ENCODE measurements around the gene UGT1A6. TPM values are rescaled to one million over a fixed set of nuclear protein-coding genes. Genes with fewer than 3 reads are reported as not detected.

UGT1A6 gene
- polyA plus RNA-seq, 6 donors from 2014 or later: not detected

DNA sequence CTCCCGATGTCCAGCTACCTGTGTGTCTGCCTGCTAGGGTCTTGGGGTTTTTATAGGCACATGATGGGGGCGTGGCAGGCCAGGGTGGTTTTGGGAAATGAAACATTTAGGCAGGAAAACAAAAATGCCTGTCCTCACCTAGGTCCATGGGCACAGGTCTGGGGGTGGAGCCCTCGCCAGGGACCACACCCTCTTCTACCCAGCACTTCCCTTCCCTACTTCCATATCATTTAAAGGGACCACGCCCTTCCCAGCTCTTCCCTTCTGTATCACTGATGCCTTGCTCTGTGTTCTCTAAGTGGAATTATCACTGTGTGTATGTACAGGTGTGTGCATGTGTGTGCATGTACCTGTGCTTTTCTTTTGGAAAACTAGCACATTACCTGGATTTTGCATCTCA lies 73.7 kb downstream of the UGT1A6 start:
- DNase-seq (no peak), ATAC-seq (ENCODE audit: low read depth in 2 of 2) (no peak)
- Mint-ChIP-seq H3K36me3 (no peaks in the 10 kb centered on the region), H3K4me3 (no peak overlapping the region), H3K27me3 (peaks cover 38 to 50% (median 49%) of the 10 kb centered on the region in 3 donors), H3K27ac (no peak overlapping the region), H3K4me1 (no peaks in the 10 kb centered on the region), H3K9me3 (peaks cover 0 to 2% (median 0%) of the 10 kb centered on the region in 7 donors)

DNA sequence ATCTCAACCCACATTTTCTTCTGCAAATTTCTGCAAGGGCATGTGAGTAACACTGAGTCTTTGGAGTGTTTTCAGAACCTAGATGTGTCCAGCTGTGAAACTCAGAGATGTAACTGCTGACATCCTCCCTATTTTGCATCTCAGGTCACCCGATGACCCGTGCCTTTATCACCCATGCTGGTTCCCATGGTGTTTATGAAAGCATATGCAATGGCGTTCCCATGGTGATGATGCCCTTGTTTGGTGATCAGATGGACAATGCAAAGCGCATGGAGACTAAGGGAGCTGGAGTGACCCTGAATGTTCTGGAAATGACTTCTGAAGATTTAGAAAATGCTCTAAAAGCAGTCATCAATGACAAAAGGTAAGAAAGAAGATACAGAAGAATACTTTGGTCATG lies 75.4 kb downstream of the UGT1A6 start:
- Mint-ChIP-seq H3K4me3 (no peak overlapping the region), H3K36me3 (no peaks in the 10 kb centered on the region), H3K27ac (no peak overlapping the region), H3K27me3 (peaks cover 43 to 50% (median 50%) of the 10 kb centered on the region in 3 donors), H3K9me3 (peaks cover 0 to 2% (median 0%) of the 10 kb centered on the region in 7 donors), H3K4me1 (no peaks in the 10 kb centered on the region)
- no peak for DNase-seq
- ATAC-seq (ENCODE audit: low read depth in 2 of 2): no peak

GRCh38 chr2:233769260-233769659 lies 76.6 kb downstream of the UGT1A6 start:
- Mint-ChIP-seq H3K27me3 (peaks cover 32 to 41% (median 38%) of the 10 kb centered on the region in 3 donors), H3K4me1 (no peaks in the 10 kb centered on the region), H3K27ac (no peak overlapping the region), H3K9me3 (peaks cover 0 to 2% (median 0%) of the 10 kb centered on the region in 7 donors), H3K36me3 (no peaks in the 10 kb centered on the region), H3K4me3 (no peak overlapping the region)
- ATAC-seq (ENCODE audit: low read depth in 2 of 2) (no peak), DNase-seq (no peak)

- ATAC-seq (ENCODE audit: low read depth in 2 of 2) (no peak), DNase-seq (no peak)
- H3K4me3 Mint-ChIP-seq: no peak overlapping the region
- H3K36me3 Mint-ChIP-seq: peaks cover 0 to 10% of the 10 kb centered on the region in 2 donors
- peaks cover 17 to 36% (median 31%) of the 10 kb centered on the region in 3 donors for H3K27me3 Mint-ChIP-seq
- H3K9me3 Mint-ChIP-seq: peaks cover 7 to 21% (median 8%) of the 10 kb centered on the region in 7 donors
- no peaks in the 10 kb centered on the region for H3K4me1 Mint-ChIP-seq
- H3K27ac Mint-ChIP-seq: no peak overlapping the region
These were observed 79.5 kb downstream of the UGT1A6 start for GRCh38 chr2:233772153-233772552.

- Mint-ChIP-seq H3K9me3 (peaks cover 7 to 22% (median 12%) of the 10 kb centered on the region in 7 donors), H3K27ac (no peak overlapping the region), H3K27me3 (peaks cover 15 to 38% (median 32%) of the 10 kb centered on the region in 3 donors), H3K4me3 (no peak overlapping the region), H3K4me1 (no peaks in the 10 kb centered on the region), H3K36me3 (peaks cover 0 to 10% of the 10 kb centered on the region in 2 donors)
- DNase-seq (no peak), ATAC-seq (ENCODE audit: low read depth in 2 of 2) (no peak)
These were observed 79.9 kb downstream of the UGT1A6 start for GRCh38 chr2:233772583-233772982.

DNA sequence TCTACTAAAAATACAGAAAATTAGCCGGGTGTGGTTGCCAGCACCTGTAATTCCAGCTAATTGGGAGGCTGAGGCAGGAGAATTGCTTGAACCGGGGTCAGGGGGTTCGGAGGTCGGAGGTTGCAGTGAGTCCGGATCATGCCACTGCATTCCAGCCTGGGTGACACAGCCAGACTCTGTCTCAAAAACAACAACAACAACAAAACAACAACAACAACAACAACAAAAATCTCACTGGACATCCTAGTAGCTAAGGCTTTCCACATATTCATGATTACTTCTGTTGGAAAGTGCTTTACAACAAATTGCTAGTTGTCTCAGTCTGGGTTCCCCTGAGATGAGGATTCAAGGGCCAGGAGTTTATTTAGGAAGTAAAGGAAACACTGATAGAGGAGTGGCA lies 81.2 kb downstream of the UGT1A6 start:
- H3K4me1 Mint-ChIP-seq: no peaks in the 10 kb centered on the region
- no peak for DNase-seq
- no peak overlapping the region for H3K27ac Mint-ChIP-seq
- no peak for ATAC-seq (ENCODE audit: low read depth in 2 of 2)
- no peak overlapping the region for H3K4me3 Mint-ChIP-seq
- peaks cover 7 to 24% (median 16%) of the 10 kb centered on the region in 7 donors for H3K9me3 Mint-ChIP-seq
- H3K36me3 Mint-ChIP-seq: peaks cover 0 to 10% of the 10 kb centered on the region in 2 donors
- H3K27me3 Mint-ChIP-seq: peaks cover 16 to 46% (median 37%) of the 10 kb centered on the region in 3 donors

GRCh38 chr2:233775414-233775813 lies 82.7 kb downstream of the UGT1A6 start:
- H3K4me1 Mint-ChIP-seq: no peaks in the 10 kb centered on the region
- no peak for ATAC-seq (ENCODE audit: low read depth in 2 of 2)
- peaks cover 10 to 52% (median 43%) of the 10 kb centered on the region in 3 donors for H3K27me3 Mint-ChIP-seq
- H3K9me3 Mint-ChIP-seq: peaks cover 8 to 24% (median 16%) of the 10 kb centered on the region in 7 donors
- no peak overlapping the region for H3K27ac Mint-ChIP-seq
- peaks cover 0 to 10% of the 10 kb centered on the region in 2 donors for H3K36me3 Mint-ChIP-seq
- no peak overlapping the region for H3K4me3 Mint-ChIP-seq
- no peak for DNase-seq

GRCh38 chr2:233778030-233778429 lies 85.3 kb downstream of the UGT1A6 start, which contains the start of gene MROH2A:
MROH2A (plus strand) TSS chr2:233778330; CDS start chr2:233779359, 1,029 bp downstream.
- ATAC-seq (ENCODE audit: low read depth in 2 of 2): no peak
- H3K4me3 Mint-ChIP-seq: no peak within 1 kb of the TSS
- peak within 1 kb of the TSS in 1 of 6 donors; percentile 10 for H3K27ac Mint-ChIP-seq
- peaks cover 14 to 54% (median 50%) of the 10 kb centered on the region in 3 donors for H3K27me3 Mint-ChIP-seq
- no peak for DNase-seq
- H3K36me3 Mint-ChIP-seq: peaks cover 0 to 10% of the 10 kb centered on the region in 2 donors
- peaks cover 8 to 28% (median 20%) of the 10 kb centered on the region in 7 donors for H3K9me3 Mint-ChIP-seq
- no peaks in the 10 kb centered on the region for H3K4me1 Mint-ChIP-seq

- H3K4me1 Mint-ChIP-seq: no peaks in the 10 kb centered on the region
- peaks cover 8 to 28% (median 20%) of the 10 kb centered on the region in 7 donors for H3K9me3 Mint-ChIP-seq
- H3K36me3 Mint-ChIP-seq: peaks cover 0 to 10% of the 10 kb centered on the region in 2 donors
- H3K27ac Mint-ChIP-seq: peak overlapping the region in 1 of 6 donors; percentile 39
- DNase-seq: no peak
- no peak overlapping the region for H3K4me3 Mint-ChIP-seq
- no peak for ATAC-seq (ENCODE audit: low read depth in 2 of 2)
- peaks cover 17 to 63% (median 58%) of the 10 kb centered on the region in 3 donors for H3K27me3 Mint-ChIP-seq
These were observed 87.0 kb downstream of the UGT1A6 start for GRCh38 chr2:233779722-233780121.

DNA sequence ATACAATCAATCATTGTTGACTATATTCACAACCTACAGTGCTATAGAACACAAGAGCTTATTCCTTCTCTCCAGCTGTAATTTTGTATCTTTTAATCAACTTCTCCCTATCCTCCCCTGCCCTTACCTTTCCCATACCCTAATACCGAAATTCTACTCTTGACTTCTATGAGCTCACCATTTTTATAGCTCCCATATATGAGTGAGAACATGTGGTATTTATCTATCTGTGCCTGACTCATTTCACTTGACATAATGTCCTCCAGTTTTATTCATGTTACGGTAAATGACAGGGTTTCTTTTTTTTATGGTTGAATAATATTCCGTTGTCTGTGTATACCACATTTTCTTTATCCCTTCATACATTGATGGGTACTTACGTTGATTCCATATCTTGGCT lies 88.1 kb downstream of the UGT1A6 start:
- H3K27me3 Mint-ChIP-seq: peaks cover 21 to 59% (median 48%) of the 10 kb centered on the region in 3 donors

GRCh38 chr2:233789554-233789953 lies 96.9 kb downstream of the UGT1A6 start:
- no peak for ATAC-seq (ENCODE audit: low read depth in 2 of 2)
- DNase-seq: no peak
- peaks cover 0 to 12% (median 5%) of the 10 kb centered on the region in 3 donors for H3K4me1 Mint-ChIP-seq
- H3K36me3 Mint-ChIP-seq: peaks cover 0 to 8% of the 10 kb centered on the region in 2 donors
- H3K27ac Mint-ChIP-seq: no peak overlapping the region
- peaks cover 2 to 15% (median 8%) of the 10 kb centered on the region in 7 donors for H3K9me3 Mint-ChIP-seq
- H3K4me3 Mint-ChIP-seq: no peak overlapping the region
- H3K27me3 Mint-ChIP-seq: peaks cover 5 to 37% (median 34%) of the 10 kb centered on the region in 3 donors

More for the DNA sequence above, 88.1 kb downstream of the UGT1A6 start:
- DNase-seq (no peak), ATAC-seq (ENCODE audit: low read depth in 2 of 2) (no peak)
- no peak overlapping the region for H3K27ac Mint-ChIP-seq
- H3K4me1 Mint-ChIP-seq: no peaks in the 10 kb centered on the region
- peaks cover 1 to 23% (median 17%) of the 10 kb centered on the region in 7 donors for H3K9me3 Mint-ChIP-seq
- H3K36me3 Mint-ChIP-seq: peaks cover 0 to 1% of the 10 kb centered on the region in 2 donors
- H3K4me3 Mint-ChIP-seq: no peak overlapping the region

GRCh38 chr2:233791151-233791882 lies 98.6 kb downstream of the UGT1A6 start:
- no peak overlapping the region for H3K4me3 Mint-ChIP-seq
- H3K9me3 Mint-ChIP-seq: peaks cover 0 to 13% (median 1%) of the 10 kb centered on the region in 7 donors
- no peak for ATAC-seq (ENCODE audit: low read depth in 2 of 2)
- peaks cover 0 to 12% (median 5%) of the 10 kb centered on the region in 3 donors for H3K4me1 Mint-ChIP-seq
- H3K27ac Mint-ChIP-seq: peak overlapping the region in 3 of 6 donors; percentile 5 to 46 (median 44)
- H3K36me3 Mint-ChIP-seq: peaks cover 0 to 8% of the 10 kb centered on the region in 2 donors
- H3K27me3 Mint-ChIP-seq: peaks cover 0 to 34% (median 25%) of the 10 kb centered on the region in 3 donors
- no peak for DNase-seq

- DNase-seq (no peak), ATAC-seq (ENCODE audit: low read depth in 2 of 2) (no peak)
- Mint-ChIP-seq H3K27me3 (peaks cover 0 to 34% (median 22%) of the 10 kb centered on the region in 3 donors), H3K4me3 (peak overlapping the region in 1 of 8 donors; percentile 74), H3K36me3 (peaks cover 0 to 8% of the 10 kb centered on the region in 2 donors), H3K4me1 (peaks cover 0 to 12% (median 5%) of the 10 kb centered on the region in 3 donors), H3K9me3 (peaks cover 0 to 12% (median 0%) of the 10 kb centered on the region in 7 donors), H3K27ac (no peak overlapping the region)
These were observed 99.2 kb downstream of the UGT1A6 start for GRCh38 chr2:233791883-233792329.

All from naive B cell (primary cell).